ENCODE measurements around the gene OAF. TPM values are rescaled to one million over a fixed set of nuclear protein-coding genes. Genes with fewer than 3 reads are reported as not detected.

The OAF gene
- total RNA-seq, 2 experiments from 2014 or later: 3.1 to 3.2 TPM

DNA sequence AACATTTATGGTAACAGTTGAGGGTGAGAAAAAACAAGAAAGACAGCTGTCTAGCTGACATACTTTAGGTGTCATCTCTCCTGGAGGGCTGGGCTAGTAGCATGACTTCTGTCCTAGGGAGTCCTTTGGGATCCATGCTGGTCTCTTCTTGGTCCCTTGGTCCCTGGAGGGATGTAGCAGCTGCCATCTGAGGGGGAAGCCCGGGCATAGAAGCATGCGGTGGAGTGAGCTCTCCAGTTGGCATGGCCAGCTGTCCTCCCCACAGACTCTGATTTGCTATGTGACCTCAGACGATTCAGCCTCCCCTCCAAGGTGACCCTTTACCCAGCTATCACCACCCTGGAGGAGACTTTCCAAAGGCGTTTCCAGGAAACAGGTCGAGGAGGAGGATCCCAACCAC lies 57.9 kb downstream of the OAF start:
- TF ChIP-seq, protein P1, sequence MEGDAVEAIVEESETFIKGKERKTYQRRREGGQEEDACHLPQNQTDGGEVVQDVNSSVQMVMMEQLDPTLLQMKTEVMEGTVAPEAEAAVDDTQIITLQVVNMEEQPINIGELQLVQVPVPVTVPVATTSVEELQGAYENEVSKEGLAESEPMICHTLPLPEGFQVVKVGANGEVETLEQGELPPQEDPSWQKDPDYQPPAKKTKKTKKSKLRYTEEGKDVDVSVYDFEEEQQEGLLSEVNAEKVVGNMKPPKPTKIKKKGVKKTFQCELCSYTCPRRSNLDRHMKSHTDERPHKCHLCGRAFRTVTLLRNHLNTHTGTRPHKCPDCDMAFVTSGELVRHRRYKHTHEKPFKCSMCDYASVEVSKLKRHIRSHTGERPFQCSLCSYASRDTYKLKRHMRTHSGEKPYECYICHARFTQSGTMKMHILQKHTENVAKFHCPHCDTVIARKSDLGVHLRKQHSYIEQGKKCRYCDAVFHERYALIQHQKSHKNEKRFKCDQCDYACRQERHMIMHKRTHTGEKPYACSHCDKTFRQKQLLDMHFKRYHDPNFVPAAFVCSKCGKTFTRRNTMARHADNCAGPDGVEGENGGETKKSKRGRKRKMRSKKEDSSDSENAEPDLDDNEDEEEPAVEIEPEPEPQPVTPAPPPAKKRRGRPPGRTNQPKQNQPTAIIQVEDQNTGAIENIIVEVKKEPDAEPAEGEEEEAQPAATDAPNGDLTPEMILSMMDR (IDR thresholded peaks at IDR 0.05): no peak
- CTCF ChIA-PET: no interaction called here
- H3K27me3 Mint-ChIP-seq: peaks cover 58% of the 10 kb centered on the region
- H3K4me1 ChIP-seq (ENCODE audit: insufficient read depth, low read length): no peaks in the 10 kb centered on the region
- no peak overlapping the region for H3K27ac Mint-ChIP-seq
- intact Hi-C loops (cut with DNase I, micrococcal nuclease): no loop called here
- ATAC-seq (ENCODE audit: poor library complexity) (no peak), DNase-seq (no peak)
- peaks cover 11 to 22% of the 10 kb centered on the region in 2 experiments for H3K27me3 ChIP-seq (ENCODE audit: control insufficient read depth in 1 of 2, insufficient read depth in 2 of 2, low read length in 2 of 2)
- no peaks in the 10 kb centered on the region for H3K9me3 Mint-ChIP-seq
- no peaks in the 10 kb centered on the region for H3K4me1 Mint-ChIP-seq (ENCODE audit: low read depth)
- H3K36me3 Mint-ChIP-seq (ENCODE audit: low read depth): no peaks in the 10 kb centered on the region
- H3K27ac ChIP-seq (ENCODE audit: low read depth in 1 of 2, low read length in 2 of 2): no peak overlapping the region
- H3K9me3 ChIP-seq (ENCODE audit: control insufficient read depth in 1 of 2, insufficient read depth in 1 of 2, low read length in 2 of 2): no peaks in the 10 kb centered on the region
- no peaks in the 10 kb centered on the region for H3K36me3 ChIP-seq (ENCODE audit: insufficient read depth, low read length)
- POLR2A ChIA-PET: no interaction called here
- H3K4me3 Mint-ChIP-seq: no peak overlapping the region
- no peak overlapping the region for H3K4me3 ChIP-seq (ENCODE audit: low read length)

DNA sequence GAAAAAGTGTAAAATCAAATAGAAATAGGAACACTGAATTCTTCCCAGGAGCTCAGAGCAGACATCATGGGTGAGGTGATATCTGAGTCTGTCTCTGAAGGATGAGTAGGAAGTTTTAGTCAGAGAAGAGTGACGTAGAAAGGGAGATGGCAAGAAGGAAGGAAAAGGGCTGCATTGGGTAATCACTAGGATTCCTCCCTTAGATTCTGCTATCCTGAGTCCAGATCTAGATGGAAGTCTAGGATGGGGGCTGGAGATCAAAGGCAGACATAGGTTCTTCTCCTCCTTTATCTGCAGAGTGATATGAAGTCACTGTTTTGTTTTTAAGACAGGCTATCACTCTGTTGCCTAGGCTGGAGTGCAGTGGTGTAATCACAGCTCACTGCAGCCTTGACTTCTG lies 59.6 kb downstream of the OAF start:
- Histone ChIP-seq H3K36me3 (ENCODE audit: insufficient read depth, low read length) (no peaks in the 10 kb centered on the region), H3K9me3 (ENCODE audit: control insufficient read depth in 1 of 2, insufficient read depth in 1 of 2, low read length in 2 of 2) (no peaks in the 10 kb centered on the region), H3K4me3 (ENCODE audit: low read length) (no peak overlapping the region), H3K4me1 (ENCODE audit: insufficient read depth, low read length) (no peaks in the 10 kb centered on the region), H3K27ac (ENCODE audit: low read depth in 1 of 2, low read length in 2 of 2) (no peak overlapping the region), H3K27me3 (ENCODE audit: control insufficient read depth in 1 of 2, insufficient read depth in 2 of 2, low read length in 2 of 2) (peaks cover 11 to 21% of the 10 kb centered on the region in 2 experiments)
- H3K27me3 Mint-ChIP-seq: peaks cover 53% of the 10 kb centered on the region
- no peaks in the 10 kb centered on the region for H3K36me3 Mint-ChIP-seq (ENCODE audit: low read depth)
- no peaks in the 10 kb centered on the region for H3K4me1 Mint-ChIP-seq (ENCODE audit: low read depth)
- H3K27ac Mint-ChIP-seq: no peak overlapping the region
- ATAC-seq (ENCODE audit: poor library complexity) (no peak), DNase-seq (no peak)
- POLR2A ChIA-PET: no interaction called here
- no peak overlapping the region for H3K4me3 Mint-ChIP-seq
- H3K9me3 Mint-ChIP-seq: no peaks in the 10 kb centered on the region
- intact Hi-C loops (cut with DNase I, micrococcal nuclease): no loop called here
- TF ChIP-seq, protein P1 (IDR thresholded peaks at IDR 0.05): no peak
- CTCF ChIA-PET: no interaction called here

DNA sequence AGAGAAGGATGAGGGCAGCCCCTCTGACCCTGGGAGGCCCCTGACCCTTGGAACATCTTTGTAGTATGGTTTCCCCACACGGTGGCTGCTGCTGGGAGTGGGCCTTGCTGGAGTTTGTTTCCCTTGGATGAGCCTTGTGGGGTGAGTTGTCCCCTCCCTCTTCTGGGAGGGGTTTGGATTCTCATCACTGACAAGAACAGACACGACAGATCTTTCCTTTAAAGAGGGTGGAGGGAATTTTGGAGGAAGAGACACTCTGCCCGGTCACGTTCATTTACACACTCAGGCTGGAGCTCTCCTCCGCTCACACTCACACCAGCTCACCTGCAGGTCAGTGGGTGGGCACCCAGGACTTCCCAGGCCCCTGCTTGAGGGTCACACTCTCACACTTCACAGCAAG lies 60.8 kb downstream of the OAF start:
- Histone ChIP-seq H3K4me1 (ENCODE audit: insufficient read depth, low read length) (no peaks in the 10 kb centered on the region), H3K27me3 (ENCODE audit: control insufficient read depth in 1 of 2, insufficient read depth in 2 of 2, low read length in 2 of 2) (peaks cover 11 to 16% of the 10 kb centered on the region in 2 experiments), H3K9me3 (ENCODE audit: control insufficient read depth in 1 of 2, insufficient read depth in 1 of 2, low read length in 2 of 2) (no peaks in the 10 kb centered on the region), H3K36me3 (ENCODE audit: insufficient read depth, low read length) (no peaks in the 10 kb centered on the region), H3K27ac (ENCODE audit: low read depth in 1 of 2, low read length in 2 of 2) (no peak overlapping the region), H3K4me3 (ENCODE audit: low read length) (no peak overlapping the region)
- Mint-ChIP-seq H3K4me1 (ENCODE audit: low read depth) (no peaks in the 10 kb centered on the region), H3K4me3 (no peak overlapping the region), H3K27me3 (peaks cover 40% of the 10 kb centered on the region), H3K27ac (no peak overlapping the region), H3K9me3 (no peaks in the 10 kb centered on the region), H3K36me3 (ENCODE audit: low read depth) (no peaks in the 10 kb centered on the region)
- ATAC-seq (ENCODE audit: poor library complexity): no peak
- ChIA-PET CTCF (no interaction called here), POLR2A (no interaction called here)
- no peak for DNase-seq
- TF ChIP-seq, protein P1 (IDR thresholded peaks at IDR 0.05): no peak
- intact Hi-C loops (cut with DNase I, micrococcal nuclease): no loop called here
